Measurements from ENCODE around the gene MPIG6B.

GRCh38 chr6:31771992-31772358, 48.8 kb downstream of the MPIG6B start:
- TF ChIP-seq, protein P1, sequence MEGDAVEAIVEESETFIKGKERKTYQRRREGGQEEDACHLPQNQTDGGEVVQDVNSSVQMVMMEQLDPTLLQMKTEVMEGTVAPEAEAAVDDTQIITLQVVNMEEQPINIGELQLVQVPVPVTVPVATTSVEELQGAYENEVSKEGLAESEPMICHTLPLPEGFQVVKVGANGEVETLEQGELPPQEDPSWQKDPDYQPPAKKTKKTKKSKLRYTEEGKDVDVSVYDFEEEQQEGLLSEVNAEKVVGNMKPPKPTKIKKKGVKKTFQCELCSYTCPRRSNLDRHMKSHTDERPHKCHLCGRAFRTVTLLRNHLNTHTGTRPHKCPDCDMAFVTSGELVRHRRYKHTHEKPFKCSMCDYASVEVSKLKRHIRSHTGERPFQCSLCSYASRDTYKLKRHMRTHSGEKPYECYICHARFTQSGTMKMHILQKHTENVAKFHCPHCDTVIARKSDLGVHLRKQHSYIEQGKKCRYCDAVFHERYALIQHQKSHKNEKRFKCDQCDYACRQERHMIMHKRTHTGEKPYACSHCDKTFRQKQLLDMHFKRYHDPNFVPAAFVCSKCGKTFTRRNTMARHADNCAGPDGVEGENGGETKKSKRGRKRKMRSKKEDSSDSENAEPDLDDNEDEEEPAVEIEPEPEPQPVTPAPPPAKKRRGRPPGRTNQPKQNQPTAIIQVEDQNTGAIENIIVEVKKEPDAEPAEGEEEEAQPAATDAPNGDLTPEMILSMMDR (IDR thresholded peaks at IDR 0.05): no peak
- no peak for TF ChIP-seq POLR2A (IDR thresholded peaks at IDR 0.05)
- no peak for TF ChIP-seq POLR2AphosphoS5 (IDR thresholded peaks at IDR 0.05)
- no peak for TF ChIP-seq EP300 (IDR thresholded peaks at IDR 0.05)

Data from gastroesophageal sphincter (tissue), 3 donors.